GM12878 (cell line): ENCODE measurements around the gene TAF3. TPM values are rescaled to one million over a fixed set of nuclear protein-coding genes. Genes with fewer than 3 reads are reported as not detected.
A peak's percentile ranks its signal among the peaks of the same experiment; 100 is the strongest.

Experiments
- ATAC-seq: fragments of 200-7000 bp; cut with Tn5 transposase; 3 replicates; pipeline ENCODE4 v1.9.1; 2020; ENCODE audit warnings: mild to moderate bottlenecking, moderate library complexity
- BruUV-seq: library from RNA; stranded (reverse); fragments of 400-500 nt; replicated peaks from 2 replicates; lab custom pipeline; 2021; lab: Mats Ljungman, UMichigan
- CTCF ChIA-PET: fragments of 300-600 bp; sonication (Branson Sonifier 250); formaldehyde crosslinking; extraction: SDS; loops from one replicate; lab custom pipeline; 2021; ENCODE audit warnings: inconsistent platforms; lab: Yijun Ruan, JAX
- POLR2A ChIA-PET: fragments of 350-600 bp; formaldehyde crosslinking; extraction: SDS; loops from one replicate; lab custom pipeline; 2021; ENCODE audit warnings: inconsistent platforms; lab: Charles Lee
- RAD21 ChIA-PET: fragments of 300-600 bp; sonication (Branson Sonifier 250); formaldehyde crosslinking; loops from one replicate; lab custom pipeline; 2023; ENCODE audit warnings: antibody characterized with exemption; ENCODE audit not compliant: unreplicated experiment; lab: Charles Lee
- SMC1A ChIA-PET: fragments of 300-600 bp; sonication (Branson Sonifier 250); formaldehyde crosslinking; loops from one replicate; lab custom pipeline; 2023; ENCODE audit not compliant: unreplicated experiment, uncharacterized antibody; lab: Charles Lee
- DNase-seq: peaks from one replicate; pipeline ENCODE4 v3.0.0-alpha.2; 2011; ENCODE audit warnings: low read depth, low spot score
- FAIRE-seq: peaks from 3 replicates; lab custom pipeline; 2011; peaks lifted over from hg19 to GRCh38; lab: Jason Lieb, UNC
- H2AFZ ChIP-seq: 2 replicates; pipeline ENCODE4 v1.6.0; 2011; ENCODE audit warnings: low read depth, low read length, control low read depth; ENCODE audit not compliant: control insufficient read depth
- H3K27ac ChIP-seq: 2 replicates; pipeline ENCODE4 v1.5.1; 2011; ENCODE audit warnings: control low read depth; ENCODE audit not compliant: control insufficient read depth, insufficient read depth
- H3K27me3 ChIP-seq, 2 experiments: replicated peaks in 1 of 2; 2 replicates each; pipeline versions ENCODE4 v1.6.0 to v1.6.1; 2011; ENCODE audit warnings: low read length in 1 of 2; ENCODE audit not compliant: control insufficient read depth in 2 of 2, insufficient read depth in 2 of 2
- H3K36me3 ChIP-seq, 2 experiments: 2 replicates each; pipeline ENCODE4 v1.5.1; 2011; ENCODE audit warnings: low read length in 1 of 2; ENCODE audit not compliant: control insufficient read depth in 2 of 2, insufficient read depth in 2 of 2
- H3K4me1 ChIP-seq: 2 replicates; pipeline ENCODE4 v1.6.1; 2011; ENCODE audit warnings: mild to moderate bottlenecking, low read length, moderate library complexity, mixed read lengths; ENCODE audit not compliant: control insufficient read depth, insufficient read depth
- H3K4me2 ChIP-seq: 2 replicates; pipeline ENCODE4 v1.6.0; 2011; ENCODE audit warnings: control low read depth; ENCODE audit not compliant: control insufficient read depth, insufficient read depth
- H3K4me3 ChIP-seq: fragments of 200-600 bp; sonication (generic); 2 replicates; pipeline ENCODE4 v1.5.1; 2016
- H3K79me2 ChIP-seq: 2 replicates; pipeline ENCODE4 v1.6.0; 2011; ENCODE audit warnings: low read length; ENCODE audit not compliant: control insufficient read depth, insufficient read depth
- H3K9ac ChIP-seq: 2 replicates; pipeline ENCODE4 v1.8.0; 2011; ENCODE audit warnings: low read length, control low read depth, mixed read lengths; ENCODE audit not compliant: control insufficient read depth, insufficient read depth
- H3K9me3 ChIP-seq: replicated peaks from 3 replicates; pipeline ENCODE4 v1.5.1; 2011; ENCODE audit warnings: mild to moderate bottlenecking, low read length; ENCODE audit not compliant: control insufficient read depth, insufficient read depth
- H4K20me1 ChIP-seq: 2 replicates; pipeline ENCODE4 v1.6.0; 2011; ENCODE audit not compliant: control insufficient read depth, insufficient read depth
- CREM ChIP-seq: IDR thresholded peaks from 2 replicates; pipeline ENCODE4 v1.6.1; 2014; ENCODE audit warnings: antibody characterized with exemption, low read depth
- GATAD2B ChIP-seq: fragments of 450-650 bp; conservative IDR thresholded peaks from 2 replicates; pipeline ENCODE4 v1.6.1; 2017; ENCODE audit warnings: low read depth, mild to moderate bottlenecking, moderate library complexity
- MLLT1 ChIP-seq: fragments of 450-650 bp; IDR thresholded peaks from 2 replicates; pipeline ENCODE4 v1.6.1; 2016; ENCODE audit warnings: mild to moderate bottlenecking
- NFYA ChIP-seq: IDR thresholded peaks from 2 replicates; pipeline ENCODE4 v1.6.1; 2011; ENCODE audit warnings: low read depth, mild to moderate bottlenecking, low read length, improper control_type of control experiment, borderline replicate concordance
- NR2C1 ChIP-seq: fragments of 450-650 bp; IDR thresholded peaks from 2 replicates; pipeline ENCODE4 v1.6.1; 2017; ENCODE audit warnings: antibody characterized with exemption, mild to moderate bottlenecking, moderate library complexity
- REST ChIP-seq: IDR thresholded peaks from 2 replicates; pipeline ENCODE4 v1.6.1; 2012; ENCODE audit warnings: mild to moderate bottlenecking, low read depth, low read length
- SKIL ChIP-seq: fragments of 450-650 bp; IDR thresholded peaks from 2 replicates; pipeline ENCODE4 v1.6.1; 2017; ENCODE audit warnings: mild to moderate bottlenecking, low read depth, inconsistent platforms; ENCODE audit not compliant: poor library complexity, severe bottlenecking
- SP1 ChIP-seq: IDR thresholded peaks from one replicate; pipeline ENCODE4 v1.6.1; 2011; ENCODE audit warnings: low read depth, low read length
- USF1 ChIP-seq: IDR thresholded peaks from 2 replicates; pipeline ENCODE4 v1.6.1; 2011; ENCODE audit warnings: borderline replicate concordance, low read depth, mild to moderate bottlenecking, moderate library complexity, mixed read lengths, low read length; ENCODE audit not compliant: insufficient read depth; ENCODE audit errors: extremely low read length
- ZNF274 ChIP-seq: IDR thresholded peaks from one replicate; pipeline ENCODE4 v1.8.0; 2011; ENCODE audit not compliant: insufficient read length, insufficient read depth
- WGBS: methylation state at CpG from one replicate; pipeline ENCODE4 v1.1.6; 2016; ENCODE audit warnings: low lambda C conversion rate; ENCODE audit not compliant: insufficient replicate concordance, insufficient coverage; ENCODE audit errors: missing lambda C conversion rate; 5-methylcytosine and 5-hydroxymethylcytosine counted together
- in situ Hi-C: fragments of 300-500 bp; cut with MboI; formaldehyde crosslinking; loops from 9 replicates; pipeline ENCODE4 v1.14.3; 2018; ENCODE audit warnings: mixed read lengths
- intact Hi-C: fragments of 100-400 bp; cut with micrococcal nuclease; formaldehyde crosslinking; loops from one replicate; pipeline ENCODE4 v1.14.2; 2022; ENCODE audit not compliant: unreplicated experiment
- polyA plus RNA-seq, 11 experiments: library from polyadenylated mRNA; depleted of rRNA in 4 of 11; unstranded in 6 of 11; stranded (reverse) in 5 of 11; fragments of >200 nt; fragmentation: Nextera tagmentation in 4 of 11; fragmentation: Illumina TruSeq in 1 of 11; extraction: Ambion mirVana in 4 of 11; extraction: Trizol in 1 of 11; gene quantifications; 1 replicate in 1 of 11; 2 replicates in 10 of 11; pipeline versions ENCODE4 v1.2.1 to v1.2.3, GENCODE V29; 2011 to 2016; ENCODE audit warnings: inconsistent platforms in 2 of 11, missing spikeins in 2 of 11, low read depth in 1 of 11
- total RNA-seq, 4 experiments: library from RNA; depleted of rRNA in 3 of 4; stranded (reverse); fragments of >200 nt in 3 of 4; fragmentation: Illumina TruSeq in 1 of 4; extraction: Trizol in 1 of 4; gene quantifications; 2 replicates each; pipeline versions ENCODE4 v1.2.1 to v1.2.3, GENCODE V29; 2013 to 2021

TAF3 gene
- total and polyA plus RNA-seq, 10 of the 15 experiments (the other 5 are each of a cell fraction or from before 2014, with no cell fraction given) = 2.0 to 10.1 (median 3.7) TPM

DNA sequence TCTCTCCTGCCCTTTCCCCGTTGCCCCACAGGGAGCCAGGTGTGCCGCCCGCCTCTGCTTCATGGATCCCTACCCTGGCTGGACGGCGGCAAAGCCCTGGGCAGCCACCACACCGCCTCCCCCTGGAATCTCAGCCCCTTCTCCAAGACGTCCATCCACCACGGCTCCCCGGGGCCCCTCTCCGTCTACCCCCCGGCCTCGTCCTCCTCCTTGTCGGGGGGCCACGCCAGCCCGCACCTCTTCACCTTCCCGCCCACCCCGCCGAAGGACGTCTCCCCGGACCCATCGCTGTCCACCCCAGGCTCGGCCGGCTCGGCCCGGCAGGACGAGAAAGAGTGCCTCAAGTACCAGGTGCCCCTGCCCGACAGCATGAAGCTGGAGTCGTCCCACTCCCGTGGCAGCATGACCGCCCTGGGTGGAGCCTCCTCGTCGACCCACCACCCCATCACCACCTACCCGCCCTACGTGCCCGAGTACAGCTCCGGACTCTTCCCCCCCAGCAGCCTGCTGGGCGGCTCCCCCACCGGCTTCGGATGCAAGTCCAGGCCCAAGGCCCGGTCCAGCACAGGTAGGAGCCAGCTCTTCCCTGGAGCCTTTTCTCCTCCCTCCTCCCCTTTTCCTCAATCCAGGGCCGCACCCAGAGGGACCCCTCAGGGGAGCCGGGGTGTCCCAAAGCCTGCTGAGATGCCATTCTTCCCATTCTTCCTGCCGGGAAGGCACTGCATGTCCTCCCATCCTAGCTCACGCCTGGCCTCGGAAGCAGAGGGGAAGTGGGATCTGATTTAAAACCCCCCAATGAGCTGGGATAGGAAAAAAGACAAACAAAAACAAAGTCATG lies 240.2 kb downstream of the TAF3 start (continued):
- TF ChIP-seq SKIL (no peak), MLLT1 (no peak), ZNF274 (no peak), GATAD2B (no peak)
- TF ChIP-seq, all 136 proteins: peak for 0

DNA sequence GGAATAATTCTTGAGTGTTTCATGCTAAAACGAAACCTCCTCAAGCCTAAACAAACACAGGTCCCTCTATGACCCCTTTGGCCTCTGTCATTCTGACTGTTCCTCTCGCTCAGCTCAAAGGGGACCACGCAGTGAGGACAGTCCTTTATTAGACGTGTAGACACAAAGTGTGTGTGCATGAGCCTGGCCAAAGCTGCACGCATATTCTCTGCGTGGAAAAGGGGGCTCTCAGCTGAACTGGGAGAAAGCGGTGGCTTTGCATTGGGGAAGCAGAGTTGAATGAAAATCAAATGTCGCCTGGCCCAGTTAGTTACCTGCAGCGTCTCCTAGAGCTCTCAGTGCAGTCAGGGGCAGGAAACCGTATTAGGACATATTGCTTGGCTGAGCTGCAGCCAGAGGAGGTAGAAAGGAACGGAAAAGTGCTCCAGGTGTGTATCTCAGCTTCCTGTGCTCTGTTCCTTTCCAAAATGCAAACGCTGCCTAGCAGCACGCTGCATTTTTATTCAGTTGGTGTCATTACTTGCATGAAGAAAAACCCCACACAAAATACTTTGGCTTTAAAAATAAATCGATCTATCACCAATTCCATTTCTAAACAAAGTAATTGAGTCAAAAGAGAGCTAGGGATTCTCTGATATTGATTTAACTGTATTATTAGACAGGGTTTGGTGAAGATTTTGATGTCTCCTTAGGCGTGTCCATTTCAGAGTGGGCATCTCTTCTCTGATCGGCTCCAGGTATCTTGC lies 241.1 kb downstream of the TAF3 start:
- no peak for FAIRE-seq
- no peaks in the 10 kb centered on the region for H4K20me1 ChIP-seq
- RAD21 ChIA-PET = interaction anchor here (0.8 to 3.7 kb wide), 2 partner anchors 43 to 73 kb away, joined by 3 to 17 read pairs; no protein-coding TSS in a partner anchor
- no peak for ATAC-seq
- no peaks in the 10 kb centered on the region for H3K27me3 ChIP-seq
- peak overlapping the region; percentile 53; the same call in 1 of the 2 replicates for H3K4me3 ChIP-seq
- no peak overlapping the region for H3K27ac ChIP-seq
- CTCF ChIA-PET = no interaction called here
- in situ Hi-C loops = no loop called here
- SMC1A ChIA-PET = interaction anchor here (0.8 to 1.6 kb wide), 3 partner anchors 14 to 124 kb away, joined by 3 to 4 read pairs (median 3); no protein-coding TSS in a partner anchor
- H3K9ac ChIP-seq = no peak overlapping the region
- H3K36me3 ChIP-seq = no peaks in the 10 kb centered on the region
- BruUV-seq = no TSS peak
- no peak overlapping the region for H2AFZ ChIP-seq
- POLR2A ChIA-PET = no interaction called here
- H3K79me2 ChIP-seq = no peaks in the 10 kb centered on the region
- intact Hi-C loops = loop anchor here (10.0 kb wide), 3 partner anchors 305 to 1245 kb away; no protein-coding TSS in a partner anchor
- peak overlapping the region; percentile 98; the same call in 1 of the 2 replicates for H3K4me2 ChIP-seq
- WGBS = 85% methylated on average over 16 of the region's 16 CpGs
- no peak for DNase-seq
- peaks cover 16% of the 10 kb centered on the region for H3K4me1 ChIP-seq
- H3K9me3 ChIP-seq = no peaks in the 10 kb centered on the region
- TF ChIP-seq NR2C1 = no peak
- no peak for TF ChIP-seq USF1
- TF ChIP-seq REST = no peak
- no peak for TF ChIP-seq CREM
- no peak for TF ChIP-seq NFYA
- TF ChIP-seq SP1 = no peak
